Measurements from ENCODE around the gene CARMIL1.

DNA sequence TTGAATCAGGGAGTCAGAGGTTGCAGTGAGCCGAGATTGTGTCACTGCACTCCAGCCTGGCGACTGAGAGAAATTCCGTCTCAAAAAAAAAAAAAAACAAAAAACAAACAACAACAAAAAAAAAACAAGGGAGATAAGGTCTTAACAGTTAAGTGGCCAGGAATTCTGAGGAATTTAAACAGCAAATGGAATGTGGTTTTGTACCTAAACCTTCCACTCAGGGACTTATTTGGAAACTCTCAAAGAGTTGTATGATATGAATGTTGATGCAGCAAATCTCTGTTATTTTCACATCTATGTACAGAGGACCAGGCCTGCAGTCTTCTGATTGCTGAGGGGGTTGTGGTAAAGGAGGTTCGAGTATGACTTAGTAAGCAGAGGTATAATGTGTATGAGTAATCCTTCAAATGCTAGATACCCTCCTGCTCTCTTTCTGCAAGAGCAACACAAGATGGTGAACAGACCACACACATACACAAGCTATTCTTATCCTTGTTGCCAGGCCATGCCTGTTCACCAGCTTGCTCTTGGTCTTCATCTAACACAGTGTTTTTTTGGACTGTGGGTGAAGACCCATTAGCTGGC is 197.9 kb downstream of the CARMIL1 start:
- TF ChIP-seq POLR2A (IDR thresholded peaks at IDR 0.05), result no peak
- TF ChIP-seq, protein P1, sequence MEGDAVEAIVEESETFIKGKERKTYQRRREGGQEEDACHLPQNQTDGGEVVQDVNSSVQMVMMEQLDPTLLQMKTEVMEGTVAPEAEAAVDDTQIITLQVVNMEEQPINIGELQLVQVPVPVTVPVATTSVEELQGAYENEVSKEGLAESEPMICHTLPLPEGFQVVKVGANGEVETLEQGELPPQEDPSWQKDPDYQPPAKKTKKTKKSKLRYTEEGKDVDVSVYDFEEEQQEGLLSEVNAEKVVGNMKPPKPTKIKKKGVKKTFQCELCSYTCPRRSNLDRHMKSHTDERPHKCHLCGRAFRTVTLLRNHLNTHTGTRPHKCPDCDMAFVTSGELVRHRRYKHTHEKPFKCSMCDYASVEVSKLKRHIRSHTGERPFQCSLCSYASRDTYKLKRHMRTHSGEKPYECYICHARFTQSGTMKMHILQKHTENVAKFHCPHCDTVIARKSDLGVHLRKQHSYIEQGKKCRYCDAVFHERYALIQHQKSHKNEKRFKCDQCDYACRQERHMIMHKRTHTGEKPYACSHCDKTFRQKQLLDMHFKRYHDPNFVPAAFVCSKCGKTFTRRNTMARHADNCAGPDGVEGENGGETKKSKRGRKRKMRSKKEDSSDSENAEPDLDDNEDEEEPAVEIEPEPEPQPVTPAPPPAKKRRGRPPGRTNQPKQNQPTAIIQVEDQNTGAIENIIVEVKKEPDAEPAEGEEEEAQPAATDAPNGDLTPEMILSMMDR (IDR thresholded peaks at IDR 0.05 in 8 of 11, conservative IDR thresholded peaks at IDR 0.05 in 3 of 11), result no peak

All from spleen (tissue), 7 donors.